ENCODE data around the gene GCLM. TPM values are rescaled to one million over a fixed set of nuclear protein-coding genes. Genes with fewer than 3 reads are reported as not detected.

The GCLM gene
- total RNA-seq, 1 experiment from 2014 or later = 28.9 TPM

DNA sequence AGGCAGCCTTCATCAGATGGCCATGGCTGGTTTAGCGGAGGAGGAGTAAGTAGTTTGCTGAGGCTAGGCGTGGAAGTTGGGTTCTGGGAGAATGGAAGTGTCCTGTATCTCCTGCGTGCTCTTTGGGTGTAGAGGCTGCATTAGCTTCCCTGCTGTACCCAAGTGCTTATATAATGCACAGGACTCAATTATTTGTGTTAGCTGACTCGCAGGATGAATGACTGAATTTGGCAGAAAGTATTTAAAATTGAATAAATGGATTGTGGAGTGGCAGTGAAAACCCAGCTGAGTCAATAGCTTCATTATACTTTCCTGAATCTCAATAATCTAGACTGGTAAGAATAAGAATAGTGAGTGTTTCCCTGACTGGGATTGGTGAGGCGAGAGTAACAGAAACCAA, 44.0 kb downstream of the GCLM start:
- DNase-seq (ENCODE audit: low read depth, low spot score) = no peak
- Histone ChIP-seq H3K9ac (ENCODE audit: low read length) (no peak overlapping the region), H3K27ac (ENCODE audit: low read depth, low read length) (no peak overlapping the region), H3K4me1 (ENCODE audit: control insufficient read depth in 1 of 2, insufficient read depth in 2 of 2, low read length in 2 of 2) (no peaks in the 10 kb centered on the region), H3K4me3 (replicated peaks in 1 of 2; ENCODE audit: low read depth in 1 of 2, low read length in 2 of 2) (no peak overlapping the region), H3K79me2 (ENCODE audit: insufficient read depth, low read length) (no peaks in the 10 kb centered on the region), H4K20me1 (ENCODE audit: insufficient read depth) (no peaks in the 10 kb centered on the region), H3K9me3 (ENCODE audit: control insufficient read depth in 1 of 2, insufficient read depth in 1 of 2, low read depth in 1 of 2, low read length in 2 of 2) (no peaks in the 10 kb centered on the region), H3K9me2 (ENCODE audit: insufficient read depth) (no peaks in the 10 kb centered on the region), H2AFZ (ENCODE audit: low read depth, low read length, poor library complexity, severe bottlenecking) (no peak overlapping the region), H3K36me3 (ENCODE audit: control insufficient read depth in 1 of 2, insufficient read depth in 2 of 2, low read length in 2 of 2) (peaks cover 11 to 13% of the 10 kb centered on the region in 2 experiments), H3K27me3 (ENCODE audit: insufficient read depth, low read length) (no peaks in the 10 kb centered on the region), H3K4me2 (ENCODE audit: low read length) (no peak overlapping the region)
- TF ChIP-seq, protein P1, sequence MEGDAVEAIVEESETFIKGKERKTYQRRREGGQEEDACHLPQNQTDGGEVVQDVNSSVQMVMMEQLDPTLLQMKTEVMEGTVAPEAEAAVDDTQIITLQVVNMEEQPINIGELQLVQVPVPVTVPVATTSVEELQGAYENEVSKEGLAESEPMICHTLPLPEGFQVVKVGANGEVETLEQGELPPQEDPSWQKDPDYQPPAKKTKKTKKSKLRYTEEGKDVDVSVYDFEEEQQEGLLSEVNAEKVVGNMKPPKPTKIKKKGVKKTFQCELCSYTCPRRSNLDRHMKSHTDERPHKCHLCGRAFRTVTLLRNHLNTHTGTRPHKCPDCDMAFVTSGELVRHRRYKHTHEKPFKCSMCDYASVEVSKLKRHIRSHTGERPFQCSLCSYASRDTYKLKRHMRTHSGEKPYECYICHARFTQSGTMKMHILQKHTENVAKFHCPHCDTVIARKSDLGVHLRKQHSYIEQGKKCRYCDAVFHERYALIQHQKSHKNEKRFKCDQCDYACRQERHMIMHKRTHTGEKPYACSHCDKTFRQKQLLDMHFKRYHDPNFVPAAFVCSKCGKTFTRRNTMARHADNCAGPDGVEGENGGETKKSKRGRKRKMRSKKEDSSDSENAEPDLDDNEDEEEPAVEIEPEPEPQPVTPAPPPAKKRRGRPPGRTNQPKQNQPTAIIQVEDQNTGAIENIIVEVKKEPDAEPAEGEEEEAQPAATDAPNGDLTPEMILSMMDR (IDR thresholded peaks at IDR 0.05 in 2 of 3, conservative IDR thresholded peaks at IDR 0.05 in 1 of 3; ENCODE audit: borderline replicate concordance in 1 of 3, insufficient read depth in 1 of 3, low read depth in 2 of 3, low read length in 2 of 3) = no peak
- TF ChIP-seq, protein P2, sequence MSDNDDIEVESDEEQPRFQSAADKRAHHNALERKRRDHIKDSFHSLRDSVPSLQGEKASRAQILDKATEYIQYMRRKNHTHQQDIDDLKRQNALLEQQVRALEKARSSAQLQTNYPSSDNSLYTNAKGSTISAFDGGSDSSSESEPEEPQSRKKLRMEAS (IDR thresholded peaks at IDR 0.05) = no peak
- TF ChIP-seq ZFX (IDR thresholded peaks at IDR 0.05) (no peak), EZH2phosphoT487 (IDR thresholded peaks at IDR 0.05; ENCODE audit: borderline replicate concordance) (no peak), RAD21 (IDR thresholded peaks at IDR 0.05; ENCODE audit: low read depth) (no peak), TCF7L2 (IDR thresholded peaks at IDR 0.05; ENCODE audit: borderline replicate concordance, extremely low read depth, insufficient read depth, insufficient read length) (no peak), CBX3 (IDR thresholded peaks at IDR 0.05; ENCODE audit: low read depth) (no peak), YY1 (IDR thresholded peaks at IDR 0.05; ENCODE audit: extremely low read depth, insufficient replicate concordance, low read depth, low read length) (no peak), EZH2 (IDR thresholded peaks at IDR 0.05) (no peak), POLR2A (IDR thresholded peaks at IDR 0.05; ENCODE audit: borderline replicate concordance, extremely low read depth, insufficient read depth, insufficient read length) (no peak), JUND (IDR thresholded peaks at IDR 0.05) (no peak)
- TF ChIP-seq, protein P3, sequence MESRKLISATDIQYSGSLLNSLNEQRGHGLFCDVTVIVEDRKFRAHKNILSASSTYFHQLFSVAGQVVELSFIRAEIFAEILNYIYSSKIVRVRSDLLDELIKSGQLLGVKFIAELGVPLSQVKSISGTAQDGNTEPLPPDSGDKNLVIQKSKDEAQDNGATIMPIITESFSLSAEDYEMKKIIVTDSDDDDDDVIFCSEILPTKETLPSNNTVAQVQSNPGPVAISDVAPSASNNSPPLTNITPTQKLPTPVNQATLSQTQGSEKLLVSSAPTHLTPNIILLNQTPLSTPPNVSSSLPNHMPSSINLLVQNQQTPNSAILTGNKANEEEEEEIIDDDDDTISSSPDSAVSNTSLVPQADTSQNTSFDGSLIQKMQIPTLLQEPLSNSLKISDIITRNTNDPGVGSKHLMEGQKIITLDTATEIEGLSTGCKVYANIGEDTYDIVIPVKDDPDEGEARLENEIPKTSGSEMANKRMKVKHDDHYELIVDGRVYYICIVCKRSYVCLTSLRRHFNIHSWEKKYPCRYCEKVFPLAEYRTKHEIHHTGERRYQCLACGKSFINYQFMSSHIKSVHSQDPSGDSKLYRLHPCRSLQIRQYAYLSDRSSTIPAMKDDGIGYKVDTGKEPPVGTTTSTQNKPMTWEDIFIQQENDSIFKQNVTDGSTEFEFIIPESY (IDR thresholded peaks at IDR 0.05; ENCODE audit: extremely low read depth, insufficient replicate concordance, low read length) = no peak
- POLR2A ChIA-PET = no interaction called here
- intact Hi-C loops (cut with micrococcal nuclease) = no loop called here
- BruUV-seq (replicated peaks) = no TSS peak
- RAD21 ChIA-PET (ENCODE audit: low non-redundant PET in 1 of 2, low total read pairs in 2 of 2, uncharacterized antibody in 2 of 2, unreplicated experiment in 2 of 2) = interaction anchor here in 1 of 2 experiments (0.6 kb wide), 1 partner anchor 471 kb away, joined by 3 read pairs; no protein-coding TSS in a partner anchor
- ATAC-seq = no peak
- CTCF ChIA-PET = no interaction called here

Measured in HCT116 (cell line).